Skeletal muscle satellite cell (primary cell): ENCODE data around the gene CHRND.

ENCODE experiments used
- H3K27me3 ChIP-seq: 2 replicates; pipeline ENCODE4 v1.7.0; 2013; ENCODE audit warnings: low read length; ENCODE audit not compliant: control insufficient read depth, insufficient read depth
- H3K36me3 ChIP-seq: 2 replicates; pipeline ENCODE4 v1.7.0; 2013; ENCODE audit warnings: mild to moderate bottlenecking, control low read depth, low read length; ENCODE audit not compliant: insufficient read depth
- H3K4me1 ChIP-seq: 2 replicates; pipeline ENCODE4 v1.7.0; 2013; ENCODE audit warnings: low read length; ENCODE audit not compliant: control insufficient read depth, insufficient read depth
- H3K4me2 ChIP-seq: 2 replicates; pipeline ENCODE4 v1.7.0; 2013; ENCODE audit warnings: mild to moderate bottlenecking, low read length
- H3K4me3 ChIP-seq: 2 replicates; pipeline ENCODE4 v1.7.0; 2013; ENCODE audit warnings: low read length
- H3K9ac ChIP-seq: 2 replicates; pipeline ENCODE4 v1.7.0; 2013; ENCODE audit warnings: mild to moderate bottlenecking, low read depth, low read length, moderate library complexity
- H3K9me3 ChIP-seq: replicated peaks from 2 replicates; pipeline ENCODE4 v1.7.0; 2013; ENCODE audit warnings: mild to moderate bottlenecking, control low read depth, low read length

The CHRND gene

GRCh38 chr2:232513353-232513752 is 12.6 kb upstream of the CHRND start:
- no peak overlapping the region for H3K4me3 ChIP-seq
- no peaks in the 10 kb centered on the region for H3K36me3 ChIP-seq
- no peak overlapping the region for H3K4me2 ChIP-seq
- no peak overlapping the region for H3K9ac ChIP-seq
- H3K27me3 ChIP-seq, result peaks cover 69% of the 10 kb centered on the region
- no peaks in the 10 kb centered on the region for H3K9me3 ChIP-seq
- H3K4me1 ChIP-seq, result no peaks in the 10 kb centered on the region

DNA sequence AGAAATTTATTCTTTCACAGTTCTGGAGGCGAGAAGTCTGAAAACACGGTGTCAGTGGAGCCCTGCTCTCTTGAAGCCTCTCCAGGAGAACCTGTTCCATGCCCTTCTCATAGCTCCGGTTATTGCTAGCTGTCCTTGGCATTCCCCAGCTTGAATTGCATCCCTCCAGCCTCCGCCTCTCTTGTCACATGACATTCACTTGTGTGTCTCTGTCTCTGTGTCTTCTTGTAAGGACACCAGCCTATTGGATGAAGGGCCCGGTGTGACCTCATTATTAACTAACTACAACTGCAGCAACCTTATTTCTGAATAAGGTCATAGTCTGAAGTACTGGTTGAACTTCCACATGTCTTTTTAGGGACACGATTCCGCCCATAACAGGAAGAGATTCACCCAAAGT is 10.3 kb upstream of the CHRND start:
- Histone ChIP-seq H3K9me3 (no peaks in the 10 kb centered on the region), H3K36me3 (no peaks in the 10 kb centered on the region), H3K27me3 (peaks cover 75% of the 10 kb centered on the region), H3K4me1 (no peaks in the 10 kb centered on the region), H3K4me2 (no peak overlapping the region), H3K9ac (no peak overlapping the region), H3K4me3 (no peak overlapping the region)

GRCh38 chr2:232516551-232516950 is 9.4 kb upstream of the CHRND start:
- Histone ChIP-seq H3K36me3 (no peaks in the 10 kb centered on the region), H3K4me3 (no peak overlapping the region), H3K9ac (no peak overlapping the region), H3K4me1 (no peaks in the 10 kb centered on the region), H3K27me3 (peaks cover 83% of the 10 kb centered on the region), H3K4me2 (no peak overlapping the region), H3K9me3 (no peaks in the 10 kb centered on the region)

GRCh38 chr2:232518844-232519243 is 7.1 kb upstream of the CHRND start:
- H3K36me3 ChIP-seq, result no peaks in the 10 kb centered on the region
- no peak overlapping the region for H3K9ac ChIP-seq

DNA sequence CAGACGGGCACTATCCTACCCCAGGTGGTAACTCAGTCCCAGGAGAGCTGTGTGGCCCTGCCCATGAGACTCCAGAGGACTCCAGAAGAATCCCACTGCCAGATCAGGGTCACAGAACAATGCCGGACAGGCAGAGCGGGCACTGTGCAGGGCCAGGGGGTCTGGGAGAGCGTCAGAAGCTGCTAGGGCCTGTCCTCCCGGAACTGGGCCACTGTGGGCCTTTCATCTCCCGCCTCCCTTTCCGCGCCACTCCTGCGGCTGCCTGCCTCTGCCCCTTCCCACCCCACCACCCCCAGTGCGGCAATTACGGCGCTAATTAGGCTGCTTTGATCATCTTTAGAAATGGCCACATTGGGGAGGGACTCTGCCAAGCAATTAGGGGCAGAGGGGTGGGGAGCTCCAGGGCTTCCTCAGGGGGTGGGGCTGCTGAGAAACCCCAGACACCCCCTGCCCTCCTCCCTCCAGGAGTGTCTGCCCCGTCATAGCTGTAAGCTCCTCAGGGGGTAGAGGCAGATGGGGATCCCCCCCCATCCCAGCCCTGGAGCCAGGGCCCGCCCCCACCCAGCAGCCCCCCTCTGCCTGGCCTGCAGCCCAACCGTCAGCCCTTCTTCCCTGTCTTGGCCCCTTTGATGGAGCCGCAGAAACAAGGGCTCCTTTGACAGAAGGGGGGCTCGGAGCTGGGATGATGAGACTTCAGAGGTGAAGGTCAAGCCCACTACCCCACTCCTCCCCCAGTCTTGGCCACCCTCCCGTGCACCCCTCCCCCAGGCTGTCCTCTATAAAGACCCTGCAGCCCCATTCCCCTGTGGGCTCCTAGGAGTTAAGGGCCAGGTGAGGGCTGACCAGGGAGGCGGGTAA is 6.2 kb upstream of the CHRND start, which contains the start of gene PRSS56:
TSS of gene PRSS56 (plus strand) at position 808 of the 858 bp plus-strand sequence. CDS start 211 bp downstream, outside the sequence.
- Histone ChIP-seq H3K27me3 (peaks cover 71% of the 10 kb centered on the region), H3K9ac (no peak within 1 kb of the TSS), H3K4me3 (no peak within 1 kb of the TSS), H3K9me3 (no peaks in the 10 kb centered on the region), H3K4me1 (peaks cover 11% of the 10 kb centered on the region), H3K4me2 (no peak within 1 kb of the TSS), H3K36me3 (no peaks in the 10 kb centered on the region)

More at GRCh38 chr2:232518844-232519243, 7.1 kb upstream of the CHRND start:
- H3K4me3 ChIP-seq, result no peak overlapping the region
- H3K27me3 ChIP-seq, result peaks cover 74% of the 10 kb centered on the region
- no peaks in the 10 kb centered on the region for H3K9me3 ChIP-seq
- H3K4me2 ChIP-seq, result no peak overlapping the region
- H3K4me1 ChIP-seq, result peaks cover 6% of the 10 kb centered on the region

- H3K9ac ChIP-seq, result no peak overlapping the region
- peaks cover 65% of the 10 kb centered on the region for H3K27me3 ChIP-seq
- no peaks in the 10 kb centered on the region for H3K9me3 ChIP-seq
- H3K4me2 ChIP-seq, result no peak overlapping the region
- no peak overlapping the region for H3K4me3 ChIP-seq
- H3K4me1 ChIP-seq, result peaks cover 14% of the 10 kb centered on the region
- H3K36me3 ChIP-seq, result no peaks in the 10 kb centered on the region
These were observed 5.5 kb upstream of the CHRND start for GRCh38 chr2:232520489-232520888.

DNA sequence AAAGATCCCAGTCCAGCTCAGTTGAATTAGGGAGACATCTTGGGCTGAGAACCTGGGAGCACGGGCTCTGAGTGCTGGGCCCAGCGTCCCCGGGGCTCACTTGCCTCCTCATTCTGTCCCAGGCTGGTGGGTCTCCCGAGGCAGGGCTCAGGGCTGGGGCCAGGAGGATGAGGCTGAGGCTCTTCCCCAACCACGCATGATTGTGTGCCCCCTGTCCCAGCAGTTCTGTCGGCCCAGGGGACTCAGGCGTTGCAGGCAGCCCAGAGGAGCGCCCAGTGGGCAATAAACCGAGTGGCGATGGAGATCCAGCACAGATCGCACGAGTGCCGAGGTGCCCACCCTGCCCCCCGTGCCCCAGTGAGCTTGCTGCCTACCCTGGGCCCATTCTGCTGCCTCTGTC is 4.9 kb upstream of the CHRND start:
- Histone ChIP-seq H3K36me3 (no peaks in the 10 kb centered on the region), H3K4me1 (peaks cover 16% of the 10 kb centered on the region), H3K27me3 (peaks cover 60% of the 10 kb centered on the region), H3K9me3 (no peaks in the 10 kb centered on the region), H3K9ac (no peak overlapping the region), H3K4me3 (no peak overlapping the region), H3K4me2 (no peak overlapping the region)

GRCh38 chr2:232521959-232522622 is 3.9 kb upstream of the CHRND start:
- no peak overlapping the region for H3K9ac ChIP-seq
- no peaks in the 10 kb centered on the region for H3K36me3 ChIP-seq
- no peak overlapping the region for H3K4me3 ChIP-seq
- no peaks in the 10 kb centered on the region for H3K9me3 ChIP-seq
- H3K27me3 ChIP-seq, result peaks cover 50% of the 10 kb centered on the region
- H3K4me2 ChIP-seq, result peak overlapping the region; percentile 69
- peaks cover 16% of the 10 kb centered on the region for H3K4me1 ChIP-seq

DNA sequence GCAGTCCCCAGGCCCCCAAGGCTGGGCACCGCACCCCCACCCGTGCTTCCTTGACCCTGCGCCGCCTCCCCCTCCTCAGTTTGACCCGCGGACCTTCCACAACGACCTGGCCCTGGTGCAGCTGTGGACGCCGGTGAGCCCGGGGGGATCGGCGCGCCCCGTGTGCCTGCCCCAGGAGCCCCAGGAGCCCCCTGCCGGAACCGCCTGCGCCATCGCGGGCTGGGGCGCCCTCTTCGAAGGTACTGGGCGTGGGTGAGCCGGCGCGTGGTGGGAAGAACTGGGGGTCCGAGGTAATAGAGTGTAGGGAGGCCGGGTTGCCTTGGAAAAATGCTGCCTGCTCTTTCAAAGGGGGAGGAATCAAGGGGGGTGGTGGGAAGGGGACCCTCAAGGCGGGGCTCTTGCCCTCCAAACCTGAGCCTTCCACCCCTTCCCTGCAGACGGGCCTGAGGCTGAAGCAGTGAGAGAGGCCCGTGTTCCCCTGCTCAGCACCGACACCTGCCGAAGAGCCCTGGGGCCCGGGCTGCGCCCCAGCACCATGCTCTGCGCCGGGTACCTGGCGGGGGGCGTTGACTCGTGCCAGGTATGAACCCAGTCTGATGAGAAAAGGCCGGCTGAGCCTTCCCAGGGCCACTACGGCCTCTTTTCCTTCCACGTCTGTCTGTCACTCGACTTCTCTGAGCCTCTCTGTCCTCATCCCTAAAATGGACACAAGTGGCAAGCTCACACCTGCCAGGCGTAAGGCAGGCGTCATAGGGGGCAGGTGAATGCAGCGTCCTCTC is 3.1 kb upstream of the CHRND start:
- peaks cover 47% of the 10 kb centered on the region for H3K27me3 ChIP-seq
- H3K4me2 ChIP-seq, result peak overlapping the region; percentile 69
- no peaks in the 10 kb centered on the region for H3K9me3 ChIP-seq
- peaks cover 16% of the 10 kb centered on the region for H3K4me1 ChIP-seq
- no peak overlapping the region for H3K4me3 ChIP-seq
- H3K36me3 ChIP-seq, result no peaks in the 10 kb centered on the region
- no peak overlapping the region for H3K9ac ChIP-seq

GRCh38 chr2:232523402-232523681 is 2.6 kb upstream of the CHRND start:
- no peaks in the 10 kb centered on the region for H3K9me3 ChIP-seq
- H3K4me3 ChIP-seq, result peak overlapping the region; percentile 63
- peaks cover 16% of the 10 kb centered on the region for H3K4me1 ChIP-seq
- no peaks in the 10 kb centered on the region for H3K36me3 ChIP-seq
- peaks cover 43% of the 10 kb centered on the region for H3K27me3 ChIP-seq
- peak overlapping the region; percentile 89 for H3K4me2 ChIP-seq
- H3K9ac ChIP-seq, result no peak overlapping the region
